Measurements from ENCODE around the gene ZNHIT1. TPM values are rescaled to one million over a fixed set of nuclear protein-coding genes. Genes with fewer than 3 reads are reported as not detected.
"Not testable (repeated sequence)": the region's sequence is repeated elsewhere in the genome, so short reads cannot be mapped to it uniquely, and the experiment has no call there.

ZNHIT1 gene
- total and polyA plus RNA-seq, 2 donors from 2014 or later: 74.9 to 208 TPM

DNA sequence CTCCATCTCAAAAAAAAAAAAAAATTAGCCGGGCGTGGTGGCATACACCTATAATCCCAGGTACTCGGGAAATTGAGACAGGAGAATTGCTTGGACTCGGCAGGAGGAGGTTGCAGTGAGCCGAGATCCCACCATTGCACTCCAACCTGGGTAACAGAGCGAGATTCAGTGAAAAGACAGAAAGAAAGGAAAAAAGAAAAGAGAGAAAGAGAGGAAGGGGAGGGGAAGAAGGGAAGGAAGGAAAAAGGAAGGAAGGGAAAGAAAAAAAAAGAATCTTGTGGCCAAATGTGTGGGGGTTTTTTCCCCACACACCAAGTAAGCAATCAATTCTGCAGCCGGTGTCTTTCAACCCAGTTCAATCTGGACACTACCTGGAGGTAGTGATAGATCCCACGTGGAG, 28.9 kb upstream of the ZNHIT1 start:
- Histone ChIP-seq H3K36me3 (ENCODE audit: control insufficient read depth in 2 of 3, insufficient read depth in 3 of 3, low read length in 3 of 3) (no peaks in the 10 kb centered on the region), H3K9ac (ENCODE audit: low read length in 3 of 3) (no peak overlapping the region), H3K9me3 (ENCODE audit: control insufficient read depth in 2 of 3, insufficient read depth in 1 of 3, low read length in 3 of 3) (no peaks in the 10 kb centered on the region), H3K27ac (ENCODE audit: low read depth in 2 of 2, low read length in 2 of 2) (no peak overlapping the region), H3K4me3 (ENCODE audit: low read length in 3 of 3) (no peak overlapping the region), H3K27me3 (ENCODE audit: control insufficient read depth, insufficient read depth, low read length) (no peaks in the 10 kb centered on the region), H3K4me1 (ENCODE audit: control insufficient read depth in 2 of 3, insufficient read depth in 2 of 3, low read depth in 1 of 3, low read length in 3 of 3) (no peaks in the 10 kb centered on the region)
- DNase-seq (no peak), FAIRE-seq (no peak)
- TF ChIP-seq CTCF (IDR thresholded peaks at IDR 0.05; ENCODE audit: borderline replicate concordance, extremely low read depth, insufficient read depth): no peak
- intact Hi-C loops (cut with DNase I): no loop called here

- Histone ChIP-seq H3K36me3 (ENCODE audit: control insufficient read depth in 2 of 3, insufficient read depth in 3 of 3, low read length in 3 of 3) (no peaks in the 10 kb centered on the region), H3K4me3 (ENCODE audit: low read length in 3 of 3) (no peak overlapping the region), H3K4me1 (ENCODE audit: control insufficient read depth in 2 of 3, insufficient read depth in 2 of 3, low read depth in 1 of 3, low read length in 3 of 3) (no peaks in the 10 kb centered on the region), H3K27me3 (ENCODE audit: control insufficient read depth, insufficient read depth, low read length) (no peaks in the 10 kb centered on the region), H3K27ac (ENCODE audit: low read depth in 2 of 2, low read length in 2 of 2) (no peak overlapping the region), H3K9ac (ENCODE audit: low read length in 3 of 3) (no peak overlapping the region), H3K9me3 (ENCODE audit: control insufficient read depth in 2 of 3, insufficient read depth in 1 of 3, low read length in 3 of 3) (no peaks in the 10 kb centered on the region)
- intact Hi-C loops (cut with DNase I): no loop called here
- FAIRE-seq (no peak), DNase-seq (no peak)
- no peak for TF ChIP-seq CTCF (IDR thresholded peaks at IDR 0.05; ENCODE audit: borderline replicate concordance, extremely low read depth, insufficient read depth)
Observed at GRCh38 chr7:101195884-101196283, 22.1 kb upstream of the ZNHIT1 start.

DNA sequence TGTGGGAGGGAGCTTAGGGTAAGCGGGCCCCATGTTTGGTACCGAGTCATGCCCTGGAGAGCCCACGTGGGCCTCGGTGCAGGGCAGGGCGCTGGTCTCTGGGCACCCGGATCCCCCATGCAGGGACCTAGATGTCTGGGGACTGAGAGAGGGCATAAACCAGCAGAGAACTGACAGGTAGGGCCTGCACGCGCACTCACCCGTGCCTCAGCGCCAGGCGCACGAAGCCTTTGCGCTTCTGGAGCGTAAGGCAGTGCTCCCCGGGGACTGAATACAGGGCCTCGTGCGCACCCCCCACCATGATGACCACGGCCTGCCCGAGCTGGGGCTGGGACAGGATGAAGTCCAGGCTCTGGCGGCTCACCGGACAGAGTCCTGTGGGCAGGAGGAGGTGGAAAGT, 20.0 kb upstream of the ZNHIT1 start:
- FAIRE-seq (no peak), DNase-seq (no peak)
- peaks cover 5% of the 10 kb centered on the region for H3K27me3 ChIP-seq (ENCODE audit: control insufficient read depth, insufficient read depth, low read length)
- no peak overlapping the region for H3K4me3 ChIP-seq (ENCODE audit: low read length in 3 of 3)
- peaks cover 0 to 2% (median 0%) of the 10 kb centered on the region in 3 donors for H3K4me1 ChIP-seq (ENCODE audit: control insufficient read depth in 2 of 3, insufficient read depth in 2 of 3, low read depth in 1 of 3, low read length in 3 of 3)
- intact Hi-C loops (cut with DNase I): no loop called here
- no peaks in the 10 kb centered on the region for H3K9me3 ChIP-seq (ENCODE audit: control insufficient read depth in 2 of 3, insufficient read depth in 1 of 3, low read length in 3 of 3)
- H3K9ac ChIP-seq (ENCODE audit: low read length in 3 of 3): no peak overlapping the region
- no peak for TF ChIP-seq CTCF (IDR thresholded peaks at IDR 0.05; ENCODE audit: borderline replicate concordance, extremely low read depth, insufficient read depth)
- H3K27ac ChIP-seq (ENCODE audit: low read depth in 2 of 2, low read length in 2 of 2): no peak overlapping the region
- no peaks in the 10 kb centered on the region for H3K36me3 ChIP-seq (ENCODE audit: control insufficient read depth in 2 of 3, insufficient read depth in 3 of 3, low read length in 3 of 3)

DNA sequence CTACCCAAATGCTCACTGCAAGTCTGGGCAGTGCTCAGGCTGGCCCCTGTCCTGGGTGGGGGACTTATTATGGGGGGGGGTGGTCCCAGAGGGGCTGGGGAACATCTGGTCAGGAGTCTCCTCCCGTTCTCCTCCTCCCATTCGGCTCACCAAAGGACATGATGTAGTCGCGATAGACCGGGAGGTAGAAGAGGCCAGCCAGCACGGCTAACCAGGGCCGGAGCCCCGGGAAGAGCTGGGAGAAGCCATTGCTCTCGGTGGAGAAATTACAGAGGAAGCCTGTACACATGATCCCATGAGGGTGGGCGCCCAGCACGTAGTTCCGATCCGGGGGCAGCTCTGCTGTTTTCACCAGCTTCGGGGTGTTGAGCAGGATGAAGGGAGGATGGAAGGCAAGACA, 19.5 kb upstream of the ZNHIT1 start:
- Histone ChIP-seq H3K27me3 (ENCODE audit: control insufficient read depth, insufficient read depth, low read length) (peaks cover 5% of the 10 kb centered on the region), H3K4me1 (ENCODE audit: control insufficient read depth in 2 of 3, insufficient read depth in 2 of 3, low read depth in 1 of 3, low read length in 3 of 3) (peaks cover 0 to 2% (median 0%) of the 10 kb centered on the region in 3 donors), H3K9me3 (ENCODE audit: control insufficient read depth in 2 of 3, insufficient read depth in 1 of 3, low read length in 3 of 3) (no peaks in the 10 kb centered on the region), H3K27ac (ENCODE audit: low read depth in 2 of 2, low read length in 2 of 2) (no peak overlapping the region), H3K9ac (ENCODE audit: low read length in 3 of 3) (no peak overlapping the region), H3K4me3 (ENCODE audit: low read length in 3 of 3) (no peak overlapping the region), H3K36me3 (ENCODE audit: control insufficient read depth in 2 of 3, insufficient read depth in 3 of 3, low read length in 3 of 3) (no peaks in the 10 kb centered on the region)
- intact Hi-C loops (cut with DNase I): no loop called here
- FAIRE-seq (no peak), DNase-seq (no peak)
- TF ChIP-seq CTCF (IDR thresholded peaks at IDR 0.05; ENCODE audit: borderline replicate concordance, extremely low read depth, insufficient read depth): no peak

DNA sequence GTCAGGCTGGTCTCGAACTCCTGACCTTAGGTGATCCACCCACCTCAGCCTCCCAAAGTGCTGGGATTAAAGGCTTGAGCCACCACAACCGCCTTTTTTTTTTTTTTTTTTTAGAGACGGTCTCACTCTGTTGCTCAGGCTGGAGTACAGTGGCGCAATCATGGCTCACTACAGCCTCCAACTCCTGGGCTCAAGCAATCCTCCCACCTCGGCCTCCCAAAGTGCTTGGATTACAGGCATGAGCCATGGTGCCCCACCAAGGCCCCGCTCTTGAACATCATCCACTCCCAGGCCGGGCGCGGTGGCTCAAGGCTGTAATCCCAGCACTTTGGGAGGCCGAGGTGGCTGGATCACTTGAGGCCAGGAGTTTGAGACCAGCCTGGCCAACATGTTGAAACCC, 18.4 kb upstream of the ZNHIT1 start:
- FAIRE-seq; H3K36me3 ChIP-seq (ENCODE audit: control insufficient read depth in 2 of 3, insufficient read depth in 3 of 3, low read length in 3 of 3); H3K4me1 ChIP-seq (ENCODE audit: control insufficient read depth in 2 of 3, insufficient read depth in 2 of 3, low read depth in 1 of 3, low read length in 3 of 3); intact Hi-C loops (cut with DNase I); DNase-seq; H3K27ac ChIP-seq (ENCODE audit: low read depth in 2 of 2, low read length in 2 of 2); H3K9me3 ChIP-seq (ENCODE audit: control insufficient read depth in 2 of 3, insufficient read depth in 1 of 3, low read length in 3 of 3); H3K27me3 ChIP-seq (ENCODE audit: control insufficient read depth, insufficient read depth, low read length); H3K4me3 ChIP-seq (ENCODE audit: low read length in 3 of 3); H3K9ac ChIP-seq (ENCODE audit: low read length in 3 of 3): not testable (repeated sequence)

All from kidney (tissue), 14 donors.